Measurements from ENCODE around the gene EBF4.

GRCh38 chr20:2656471-2657117, 36.0 kb upstream of the EBF4 start:
- TF ChIP-seq CTCF (IDR thresholded peaks at IDR 0.05) (no peak), SP1 (CRISPR knock-in tag; conservative IDR thresholded peaks at IDR 0.05) (no peak), AFF4 (CRISPR knock-in tag; IDR thresholded peaks at IDR 0.05; ENCODE audit: borderline replicate concordance) (no peak), JUN (CRISPR knock-in tag; IDR thresholded peaks at IDR 0.05) (no peak), MAX (CRISPR knock-in tag; IDR thresholded peaks at IDR 0.05) (no peak), NFE2L1 (CRISPR knock-in tag; IDR thresholded peaks at IDR 0.05) (no peak), ZBTB21 (CRISPR knock-in tag; IDR thresholded peaks at IDR 0.05; ENCODE audit: borderline replicate concordance) (no peak), OVOL2 (CRISPR knock-in tag; IDR thresholded peaks at IDR 0.05; ENCODE audit: borderline replicate concordance) (no peak), HMGXB4 (CRISPR knock-in tag; IDR thresholded peaks at IDR 0.05) (no peak), TCF7 (CRISPR knock-in tag; IDR thresholded peaks at IDR 0.05; ENCODE audit: low read depth) (no peak), GABPB1 (CRISPR knock-in tag; IDR thresholded peaks at IDR 0.05) (no peak), CREM (CRISPR knock-in tag; IDR thresholded peaks at IDR 0.05) (no peak), ZBTB43 (CRISPR knock-in tag; IDR thresholded peaks at IDR 0.05) (no peak)
